Osteocyte (in vitro differentiated cells): ENCODE measurements around the gene EIF2A. TPM values are rescaled to one million over a fixed set of nuclear protein-coding genes. Genes with fewer than 3 reads are reported as not detected.

Source experiments
- DNase-seq: peaks from one replicate; pipeline ENCODE4 v3.0.0; 2021; ENCODE audit warnings: mixed read lengths; ENCODE audit not compliant: unreplicated experiment; ENCODE audit errors: extremely low spot score
- H3K27ac Mint-ChIP-seq: one replicate; pipeline ENCODE4 v1.8.0; 2021; ENCODE audit warnings: mild to moderate bottlenecking, mixed read lengths; ENCODE audit not compliant: unreplicated experiment
- H3K27me3 Mint-ChIP-seq: one replicate; pipeline ENCODE4 v1.8.0; 2021; ENCODE audit warnings: mixed read lengths; ENCODE audit not compliant: unreplicated experiment
- H3K36me3 Mint-ChIP-seq: one replicate; pipeline ENCODE4 v1.8.0; 2021; ENCODE audit warnings: mixed read lengths; ENCODE audit not compliant: unreplicated experiment
- H3K4me1 Mint-ChIP-seq: one replicate; pipeline ENCODE4 v1.8.0; 2021; ENCODE audit warnings: mixed read lengths; ENCODE audit not compliant: unreplicated experiment
- H3K4me3 Mint-ChIP-seq: one replicate; pipeline ENCODE4 v1.8.0; 2021; ENCODE audit warnings: mild to moderate bottlenecking, moderate library complexity, mixed read lengths; ENCODE audit not compliant: unreplicated experiment
- H3K9me3 Mint-ChIP-seq: one replicate; pipeline ENCODE4 v1.8.0; 2021; ENCODE audit warnings: mixed read lengths; ENCODE audit not compliant: unreplicated experiment
- total RNA-seq: library from RNA; stranded (reverse); gene quantifications from 2 replicates; pipeline ENCODE4 v1.2.1, GENCODE V29; 2021
- TF ChIP-seq, protein P1 (sequence below): fragments of 200-600 bp; sonication (generic); IDR thresholded peaks from 2 replicates; pipeline ENCODE4 v1.5.0; 2021; ENCODE audit warnings: antibody characterized with exemption, mild to moderate bottlenecking, moderate library complexity

EIF2A gene
- total RNA-seq, 1 donor from 2014 or later, result 66.5 TPM

DNA sequence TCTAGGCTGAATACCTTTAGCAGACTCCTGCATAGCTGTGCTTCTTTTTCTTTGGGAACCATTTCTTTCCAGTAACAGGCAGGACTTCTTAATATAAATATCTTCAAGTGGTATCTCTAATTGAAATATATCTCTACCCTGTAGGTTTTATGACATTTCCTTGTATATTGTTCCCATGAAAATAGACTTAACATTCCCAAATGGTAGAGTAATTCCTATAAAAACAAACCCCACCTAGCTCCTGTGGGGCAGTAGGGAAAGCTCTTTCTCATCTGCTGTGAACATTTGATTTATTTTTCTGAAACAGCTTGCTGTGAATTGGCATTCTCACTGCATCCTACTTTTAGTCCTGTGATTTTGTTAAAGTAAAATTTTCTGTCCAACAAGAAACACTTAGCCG is 77.4 kb downstream of the EIF2A start:
- H3K9me3 Mint-ChIP-seq, result no peaks in the 10 kb centered on the region
- no peaks in the 10 kb centered on the region for H3K27me3 Mint-ChIP-seq
- no peak overlapping the region for H3K4me3 Mint-ChIP-seq
- TF ChIP-seq, protein P1, sequence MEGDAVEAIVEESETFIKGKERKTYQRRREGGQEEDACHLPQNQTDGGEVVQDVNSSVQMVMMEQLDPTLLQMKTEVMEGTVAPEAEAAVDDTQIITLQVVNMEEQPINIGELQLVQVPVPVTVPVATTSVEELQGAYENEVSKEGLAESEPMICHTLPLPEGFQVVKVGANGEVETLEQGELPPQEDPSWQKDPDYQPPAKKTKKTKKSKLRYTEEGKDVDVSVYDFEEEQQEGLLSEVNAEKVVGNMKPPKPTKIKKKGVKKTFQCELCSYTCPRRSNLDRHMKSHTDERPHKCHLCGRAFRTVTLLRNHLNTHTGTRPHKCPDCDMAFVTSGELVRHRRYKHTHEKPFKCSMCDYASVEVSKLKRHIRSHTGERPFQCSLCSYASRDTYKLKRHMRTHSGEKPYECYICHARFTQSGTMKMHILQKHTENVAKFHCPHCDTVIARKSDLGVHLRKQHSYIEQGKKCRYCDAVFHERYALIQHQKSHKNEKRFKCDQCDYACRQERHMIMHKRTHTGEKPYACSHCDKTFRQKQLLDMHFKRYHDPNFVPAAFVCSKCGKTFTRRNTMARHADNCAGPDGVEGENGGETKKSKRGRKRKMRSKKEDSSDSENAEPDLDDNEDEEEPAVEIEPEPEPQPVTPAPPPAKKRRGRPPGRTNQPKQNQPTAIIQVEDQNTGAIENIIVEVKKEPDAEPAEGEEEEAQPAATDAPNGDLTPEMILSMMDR, result no peak
- peaks cover 54% of the 10 kb centered on the region for H3K4me1 Mint-ChIP-seq
- H3K36me3 Mint-ChIP-seq, result peaks cover 30% of the 10 kb centered on the region
- no peak for DNase-seq
- peak overlapping the region; percentile 84 for H3K27ac Mint-ChIP-seq

DNA sequence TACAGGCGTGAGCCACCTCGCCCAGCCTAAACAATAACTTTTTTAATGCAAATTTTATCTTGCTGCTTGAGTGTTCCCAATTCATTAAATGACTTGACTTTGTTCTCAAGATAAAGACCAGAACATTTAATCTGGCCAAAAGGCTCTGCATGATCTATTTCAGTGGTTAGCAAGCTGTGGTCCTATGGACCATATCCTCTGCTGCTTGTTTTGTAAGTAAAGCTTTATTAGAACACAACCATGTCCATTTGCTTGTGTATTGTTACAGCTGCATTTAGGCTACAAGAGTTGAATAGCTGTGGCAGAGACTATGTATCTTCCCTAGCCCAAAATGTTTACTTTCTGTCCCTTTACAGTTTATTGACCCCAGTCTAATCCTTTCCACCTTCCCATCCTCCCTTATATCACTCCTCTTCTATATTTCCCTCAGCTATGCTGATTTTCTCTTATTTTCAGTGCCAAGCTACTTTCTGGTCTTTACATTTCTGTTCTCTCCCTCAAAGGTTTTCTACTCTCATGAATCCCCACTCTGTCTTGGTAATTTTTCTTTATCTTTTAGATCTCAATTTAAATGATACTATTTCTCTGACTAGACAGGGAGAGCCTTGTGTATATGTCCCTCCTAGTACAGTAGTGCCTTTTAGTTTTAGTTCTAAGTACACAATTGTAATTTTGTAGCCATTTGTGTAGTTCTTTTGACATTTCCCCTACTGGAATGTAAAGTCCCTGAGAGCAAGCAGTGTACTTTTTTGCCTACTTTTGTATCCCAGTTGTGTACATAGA is 79.8 kb downstream of the EIF2A start:
- no peaks in the 10 kb centered on the region for H3K27me3 Mint-ChIP-seq
- no peak overlapping the region for H3K4me3 Mint-ChIP-seq
- no peak overlapping the region for H3K27ac Mint-ChIP-seq
- H3K4me1 Mint-ChIP-seq, result peaks cover 50% of the 10 kb centered on the region
- TF ChIP-seq, protein P1, result no peak
- H3K9me3 Mint-ChIP-seq, result no peaks in the 10 kb centered on the region
- no peak for DNase-seq
- peaks cover 43% of the 10 kb centered on the region for H3K36me3 Mint-ChIP-seq

DNA sequence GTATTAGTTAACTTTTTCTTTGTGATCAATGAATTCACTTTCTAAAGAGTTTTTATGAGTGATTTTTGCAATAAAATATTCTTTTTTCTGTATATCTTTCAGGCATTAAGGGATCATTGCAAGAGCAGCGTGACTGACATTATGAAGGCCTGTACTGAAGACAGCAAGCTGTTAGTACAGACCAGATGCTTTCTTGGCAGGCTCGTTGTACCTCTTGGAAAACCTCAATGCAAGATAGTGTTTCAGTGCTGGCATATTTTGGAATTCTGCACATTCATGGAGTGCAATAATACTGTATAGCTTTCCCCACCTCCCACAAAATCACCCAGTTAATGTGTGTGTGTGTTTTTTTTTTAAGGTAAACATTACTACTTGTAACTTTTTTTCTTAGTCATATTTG is 81.0 kb downstream of the EIF2A start:
- H3K36me3 Mint-ChIP-seq, result peaks cover 43% of the 10 kb centered on the region
- no peak overlapping the region for H3K27ac Mint-ChIP-seq
- peaks cover 39% of the 10 kb centered on the region for H3K4me1 Mint-ChIP-seq
- DNase-seq, result no peak
- H3K27me3 Mint-ChIP-seq, result no peaks in the 10 kb centered on the region
- H3K9me3 Mint-ChIP-seq, result no peaks in the 10 kb centered on the region
- TF ChIP-seq, protein P1, result no peak
- H3K4me3 Mint-ChIP-seq, result no peak overlapping the region

DNA sequence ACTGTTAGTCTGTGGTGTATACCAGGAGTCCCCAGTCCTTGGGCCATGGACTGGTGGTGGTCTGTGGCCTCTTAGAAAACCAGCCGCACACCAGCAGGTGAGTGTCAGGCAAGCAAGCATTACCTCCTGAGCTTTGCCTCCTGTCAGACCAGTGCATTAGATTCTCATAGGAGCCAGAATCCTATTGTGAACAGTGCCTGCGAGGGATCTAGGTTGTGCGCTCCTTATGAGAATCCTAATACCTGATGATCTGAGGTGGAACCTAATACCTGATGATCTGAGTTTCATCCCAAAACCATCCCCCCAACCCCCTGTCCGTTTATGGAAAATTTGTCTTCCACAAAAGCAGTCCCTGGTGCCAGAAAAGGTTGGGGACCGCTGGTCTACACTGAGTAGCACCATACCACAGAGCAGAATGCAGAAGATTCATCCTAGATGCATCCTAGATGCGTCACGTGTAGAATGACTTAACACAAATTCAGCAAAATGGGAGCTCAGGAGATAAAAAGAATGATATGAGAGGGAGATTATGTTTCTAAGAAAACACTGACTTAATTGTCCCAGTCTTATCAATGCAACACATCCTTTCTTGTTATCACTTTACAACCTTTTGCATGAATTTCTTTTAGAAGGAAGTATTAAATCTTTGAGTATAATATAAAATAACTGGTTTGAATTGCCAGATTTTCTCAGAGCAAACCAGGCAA is 85.1 kb downstream of the EIF2A start:
- Mint-ChIP-seq H3K4me1 (peaks cover 36% of the 10 kb centered on the region), H3K4me3 (no peak overlapping the region), H3K27me3 (no peaks in the 10 kb centered on the region), H3K27ac (no peak overlapping the region), H3K36me3 (peaks cover 36% of the 10 kb centered on the region), H3K9me3 (no peaks in the 10 kb centered on the region)
- no peak for DNase-seq
- TF ChIP-seq, protein P1, result no peak

DNA sequence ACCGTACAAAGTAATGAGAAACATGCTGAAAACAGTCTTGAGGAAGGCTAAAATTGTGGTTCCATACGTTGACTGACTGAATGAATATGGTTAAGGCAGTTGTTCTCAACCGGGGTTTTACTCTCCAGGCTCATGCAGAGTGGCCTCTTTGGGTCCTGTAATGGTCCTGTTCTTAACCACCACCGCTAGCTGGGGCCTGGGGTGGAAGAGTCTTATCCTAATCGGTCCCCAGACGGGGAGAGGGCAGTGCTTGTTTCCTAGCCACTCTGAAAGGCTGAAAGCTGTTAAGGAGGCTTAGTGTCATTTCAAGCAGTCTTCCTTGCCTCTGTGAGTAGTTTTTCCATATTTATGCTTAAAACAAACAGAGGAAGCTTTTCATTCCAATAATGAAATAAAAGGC is 88.5 kb downstream of the EIF2A start:
- Mint-ChIP-seq H3K27ac (peak overlapping the region; percentile 6), H3K27me3 (no peaks in the 10 kb centered on the region), H3K4me1 (peaks cover 24% of the 10 kb centered on the region), H3K4me3 (no peak overlapping the region), H3K9me3 (no peaks in the 10 kb centered on the region), H3K36me3 (peaks cover 14% of the 10 kb centered on the region)
- TF ChIP-seq, protein P1, result no peak
- DNase-seq, result no peak
